KBM-7 (cell line): ENCODE data around the gene ATP13A5.

Source experiments
- DNase-seq: peaks from one replicate; pipeline ENCODE4 v3.0.0-alpha.2; 2015
- in situ Hi-C: fragments of 300-500 bp; cut with MboI; formaldehyde crosslinking; loops from 2 replicates; pipeline ENCODE4 v1.14.3; 2020; ENCODE audit warnings: low sequenced_read_pairs, low pct_unique_long_range_greater_than_20kb, mixed read lengths

ATP13A5 gene, protein sequence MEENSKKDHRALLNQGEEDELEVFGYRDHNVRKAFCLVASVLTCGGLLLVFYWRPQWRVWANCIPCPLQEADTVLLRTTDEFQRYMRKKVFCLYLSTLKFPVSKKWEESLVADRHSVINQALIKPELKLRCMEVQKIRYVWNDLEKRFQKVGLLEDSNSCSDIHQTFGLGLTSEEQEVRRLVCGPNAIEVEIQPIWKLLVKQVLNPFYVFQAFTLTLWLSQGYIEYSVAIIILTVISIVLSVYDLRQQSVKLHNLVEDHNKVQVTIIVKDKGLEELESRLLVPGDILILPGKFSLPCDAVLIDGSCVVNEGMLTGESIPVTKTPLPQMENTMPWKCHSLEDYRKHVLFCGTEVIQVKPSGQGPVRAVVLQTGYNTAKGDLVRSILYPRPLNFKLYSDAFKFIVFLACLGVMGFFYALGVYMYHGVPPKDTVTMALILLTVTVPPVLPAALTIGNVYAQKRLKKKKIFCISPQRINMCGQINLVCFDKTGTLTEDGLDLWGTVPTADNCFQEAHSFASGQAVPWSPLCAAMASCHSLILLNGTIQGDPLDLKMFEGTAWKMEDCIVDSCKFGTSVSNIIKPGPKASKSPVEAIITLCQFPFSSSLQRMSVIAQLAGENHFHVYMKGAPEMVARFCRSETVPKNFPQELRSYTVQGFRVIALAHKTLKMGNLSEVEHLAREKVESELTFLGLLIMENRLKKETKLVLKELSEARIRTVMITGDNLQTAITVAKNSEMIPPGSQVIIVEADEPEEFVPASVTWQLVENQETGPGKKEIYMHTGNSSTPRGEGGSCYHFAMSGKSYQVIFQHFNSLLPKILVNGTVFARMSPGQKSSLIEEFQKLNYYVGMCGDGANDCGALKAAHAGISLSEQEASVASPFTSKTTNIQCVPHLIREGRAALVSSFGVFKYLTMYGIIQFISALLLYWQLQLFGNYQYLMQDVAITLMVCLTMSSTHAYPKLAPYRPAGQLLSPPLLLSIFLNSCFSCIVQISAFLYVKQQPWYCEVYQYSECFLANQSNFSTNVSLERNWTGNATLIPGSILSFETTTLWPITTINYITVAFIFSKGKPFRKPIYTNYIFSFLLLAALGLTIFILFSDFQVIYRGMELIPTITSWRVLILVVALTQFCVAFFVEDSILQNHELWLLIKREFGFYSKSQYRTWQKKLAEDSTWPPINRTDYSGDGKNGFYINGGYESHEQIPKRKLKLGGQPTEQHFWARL

DNA sequence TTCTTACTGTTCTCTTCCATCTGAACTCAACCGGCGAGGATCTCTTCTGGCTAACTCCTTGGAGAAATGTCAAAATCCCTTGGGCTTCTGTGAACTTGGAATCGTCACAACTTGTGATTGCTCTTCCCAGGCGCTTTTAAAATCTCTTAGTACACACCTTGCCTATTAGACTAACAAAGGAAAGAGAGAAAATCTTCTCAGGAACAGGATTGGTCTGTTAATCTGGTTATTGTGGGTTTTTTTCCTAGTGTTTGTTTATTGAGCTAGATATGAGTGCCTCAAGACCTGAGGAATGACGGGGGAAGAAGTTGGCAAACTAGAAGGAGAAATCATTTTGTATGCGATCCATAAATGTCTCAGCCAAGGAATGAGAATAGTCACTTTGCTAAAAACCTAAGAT is at the start of gene ATP13A5:
ATP13A5 (minus strand) TSS at position 48 of the 400 bp plus-strand sequence; CDS start at position 20, 28 bp downstream.
- in situ Hi-C loops: no loop called here

DNA sequence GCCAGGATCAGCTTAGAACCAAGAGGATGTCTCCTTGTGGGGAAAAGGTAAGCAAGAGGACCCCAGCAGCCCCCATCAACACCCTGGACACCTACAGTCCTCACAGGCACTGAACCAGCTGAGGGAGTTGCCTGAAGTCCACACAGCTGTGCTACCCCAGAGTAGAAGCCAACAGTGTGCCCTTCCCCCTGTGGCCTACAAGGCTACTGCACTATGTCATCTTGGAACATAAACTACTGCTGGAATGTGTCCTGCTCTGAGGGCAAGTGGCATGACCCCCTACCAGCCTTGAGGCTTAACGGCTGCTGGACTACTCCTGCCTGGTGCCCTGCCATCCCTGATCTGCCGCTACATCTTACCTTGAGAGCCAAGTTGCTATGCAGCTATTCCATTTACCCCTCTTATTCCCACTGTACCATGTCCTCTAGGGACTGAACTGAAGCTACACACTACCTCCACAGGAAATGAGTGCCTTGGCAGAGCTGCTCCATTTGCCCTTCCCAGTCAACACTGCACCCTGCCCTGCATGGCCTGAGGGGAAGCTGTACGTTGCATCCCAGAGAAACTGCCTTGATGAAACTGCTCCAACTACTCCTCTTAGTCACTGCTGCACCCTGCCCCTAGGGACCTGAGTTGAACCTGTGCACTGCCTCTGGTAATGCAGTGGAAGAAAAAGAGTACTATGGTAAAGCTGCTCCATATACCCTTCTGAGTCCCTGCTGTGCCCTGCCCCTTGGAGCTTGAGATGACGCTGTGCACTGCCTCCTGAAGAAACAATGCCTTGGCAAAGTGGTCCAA is 40.2 kb upstream of the ATP13A5 start:
- DNase-seq: no peak
- in situ Hi-C loops: no loop called here

More for the DNA sequence above, at the start of gene ATP13A5:
- DNase-seq: no peak

DNA sequence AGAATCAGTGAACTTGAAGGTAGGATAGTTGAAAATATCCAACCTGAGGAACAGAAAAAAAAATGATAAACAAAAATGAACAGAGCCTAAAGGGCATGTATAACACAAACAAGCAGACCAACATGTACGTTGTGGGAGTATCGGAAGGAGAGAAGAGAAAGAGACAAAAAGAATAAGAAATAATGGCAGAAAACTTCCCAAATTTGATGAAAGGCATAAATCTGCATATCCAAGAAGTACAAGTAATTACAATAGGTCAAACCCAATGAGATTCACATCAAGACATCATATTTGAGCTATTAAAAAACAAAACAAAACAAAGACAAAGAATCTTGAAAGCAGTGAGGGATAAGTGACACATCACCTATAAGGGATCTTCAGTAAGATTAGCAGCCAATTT is 38.1 kb upstream of the ATP13A5 start:
- in situ Hi-C loops: no loop called here

DNA sequence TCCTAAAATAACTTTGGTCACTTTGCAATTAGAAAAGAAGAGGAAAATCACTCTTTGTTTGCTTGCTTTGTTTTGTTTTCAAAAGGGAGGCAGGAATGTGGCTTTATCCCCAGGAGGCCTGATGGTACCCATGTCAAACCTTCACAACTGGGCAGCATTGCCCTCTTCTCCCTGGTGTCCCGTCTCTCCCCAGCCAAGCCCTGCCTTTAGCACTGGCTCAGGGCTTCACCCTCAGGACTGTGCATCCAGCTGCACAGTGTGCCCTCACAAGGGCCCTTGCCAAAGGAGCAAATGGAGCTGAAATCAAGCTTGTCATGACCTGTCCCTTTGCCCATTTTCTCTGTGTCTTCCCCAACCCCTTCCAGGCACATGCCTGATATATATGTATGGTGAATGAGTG is 29.1 kb upstream of the ATP13A5 start:
- in situ Hi-C loops: no loop called here
- DNase-seq: no peak

More for the DNA sequence above, 38.1 kb upstream of the ATP13A5 start:
- DNase-seq: no peak

DNA sequence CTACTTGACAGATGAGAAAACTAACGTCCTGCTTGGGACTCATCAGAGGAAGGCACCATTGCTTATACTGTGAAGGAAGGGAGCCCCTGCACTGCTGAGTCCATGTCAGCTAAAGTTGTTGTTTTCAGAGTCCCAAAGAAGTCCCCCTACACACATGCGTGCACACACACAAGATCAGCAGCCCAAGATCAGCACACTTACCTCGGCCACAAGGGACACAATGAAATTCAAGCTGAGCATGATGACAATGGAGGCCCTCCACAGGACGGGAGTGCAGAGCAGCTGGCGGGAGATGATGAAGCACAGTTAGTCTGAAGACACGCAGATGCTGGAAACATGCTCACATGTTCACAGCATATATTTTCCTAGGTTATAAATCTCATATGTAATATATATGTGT is 28.6 kb upstream of the ATP13A5 start:
- in situ Hi-C loops: no loop called here
- no peak for DNase-seq

DNA sequence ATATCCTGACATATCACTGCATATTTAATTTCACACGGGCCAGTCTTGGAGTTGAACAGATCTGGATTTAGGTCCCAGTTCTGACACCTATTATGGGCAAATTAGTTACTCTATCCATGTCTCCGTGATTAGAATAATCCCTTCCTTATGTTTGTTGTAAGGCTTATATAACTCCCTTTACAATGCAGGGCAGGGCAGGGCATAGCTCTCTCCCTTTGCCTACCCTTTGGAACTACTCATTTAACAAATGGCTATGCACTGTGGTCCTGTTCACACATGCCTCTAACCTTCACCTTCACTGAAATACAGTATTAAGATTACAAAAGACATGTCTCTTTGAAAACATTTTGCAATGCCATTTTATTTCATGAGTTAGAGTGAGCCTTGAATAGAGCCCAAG is 24.8 kb upstream of the ATP13A5 start:
- in situ Hi-C loops: no loop called here

DNA sequence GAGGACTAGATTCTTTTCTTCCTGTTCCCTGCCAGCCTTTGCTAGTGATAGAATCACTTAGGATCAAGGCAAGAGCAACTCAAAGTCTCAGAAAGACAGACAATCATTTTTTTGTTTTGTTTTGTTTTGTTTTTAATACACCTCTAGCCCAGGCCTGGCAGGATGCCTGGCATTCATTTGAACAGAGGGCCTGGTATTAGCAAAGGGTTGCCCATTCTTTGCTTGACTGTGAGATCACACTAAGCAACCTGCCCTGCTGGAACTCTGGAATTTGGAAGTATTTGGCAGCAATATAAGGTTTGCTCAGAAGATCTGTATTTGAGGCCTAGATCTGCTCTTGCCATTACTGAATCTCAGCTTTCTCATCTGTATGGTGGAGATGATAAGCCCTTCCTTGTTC is 21.8 kb upstream of the ATP13A5 start:
- DNase-seq: no peak
- in situ Hi-C loops: no loop called here

More for the DNA sequence above, 24.8 kb upstream of the ATP13A5 start:
- DNase-seq: no peak

DNA sequence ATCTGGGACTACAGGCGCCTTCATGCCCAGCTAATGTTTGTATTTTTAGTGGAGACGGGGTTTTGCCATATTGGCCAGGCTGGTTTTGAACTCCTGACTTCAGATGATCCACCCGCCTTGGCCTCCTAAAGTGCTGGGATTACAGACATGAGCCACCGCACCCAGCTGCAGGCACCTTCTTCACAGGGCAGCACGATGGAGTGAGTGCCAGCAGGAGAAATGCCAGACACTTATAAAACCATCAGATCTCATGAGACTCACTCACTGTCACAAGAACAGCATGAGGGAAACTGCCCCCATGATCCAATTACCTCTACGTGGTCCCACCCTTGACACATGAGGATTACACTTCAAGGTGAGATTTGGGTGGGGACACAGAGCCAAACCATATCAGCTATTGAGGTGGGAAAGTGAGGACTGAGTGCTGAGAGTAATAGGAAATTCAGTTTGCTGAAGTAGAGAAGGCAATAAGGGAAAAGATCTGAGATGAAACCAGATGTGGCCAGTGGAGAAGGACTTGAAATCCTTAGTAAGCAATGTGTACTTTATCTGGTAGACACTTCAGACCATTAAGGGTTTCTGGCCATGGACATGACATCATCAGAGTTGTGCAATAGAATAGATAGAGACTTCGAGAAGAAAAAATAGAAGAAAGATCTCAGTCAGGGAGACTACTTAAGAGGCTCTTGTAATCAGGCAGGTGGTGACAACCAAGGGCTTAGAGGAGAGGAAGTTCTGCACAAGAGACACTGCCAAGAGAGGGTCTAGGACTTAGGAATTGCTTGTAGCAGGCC is 18.1 kb upstream of the ATP13A5 start:
- in situ Hi-C loops: no loop called here
- no peak for DNase-seq

DNA sequence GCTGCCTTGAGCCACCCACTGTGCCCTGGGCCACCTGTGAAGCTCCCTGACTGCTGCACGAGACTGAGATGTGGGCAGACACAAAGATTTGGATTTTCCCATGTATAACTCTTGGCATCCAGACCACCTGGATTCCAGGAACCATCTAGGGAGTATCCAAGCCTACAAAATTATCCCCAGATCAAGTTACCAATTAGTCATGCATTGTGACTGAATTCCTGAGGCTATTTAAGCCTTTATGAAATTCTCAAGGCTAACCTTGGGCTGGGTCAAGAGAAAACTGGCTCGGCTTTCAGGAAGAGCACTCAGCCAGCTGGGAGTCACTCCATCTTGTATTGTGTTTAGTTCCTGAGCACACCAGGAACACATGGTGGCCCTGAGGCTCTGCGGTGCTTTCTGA is 13.3 kb upstream of the ATP13A5 start:
- no peak for DNase-seq
- in situ Hi-C loops: no loop called here

DNA sequence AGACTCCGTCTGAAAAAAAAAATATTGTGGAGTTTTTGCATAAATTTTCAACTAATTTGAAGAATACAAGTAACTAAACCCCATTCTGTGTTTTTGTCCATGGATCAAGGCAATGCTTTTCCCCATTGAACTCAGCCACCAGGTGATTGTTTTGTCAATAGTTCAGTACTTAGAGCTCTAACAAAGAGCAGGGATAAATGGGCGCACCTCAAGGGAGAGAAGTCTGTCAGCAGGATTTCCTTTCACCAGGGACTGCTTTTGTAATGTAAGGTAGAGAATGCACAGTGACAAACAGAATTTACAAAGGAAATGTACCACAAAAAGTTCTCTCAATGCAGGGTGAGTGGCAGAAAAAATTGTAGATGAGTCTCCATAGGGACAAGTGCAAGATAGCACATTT is 10.8 kb upstream of the ATP13A5 start:
- in situ Hi-C loops: no loop called here
- no peak for DNase-seq

DNA sequence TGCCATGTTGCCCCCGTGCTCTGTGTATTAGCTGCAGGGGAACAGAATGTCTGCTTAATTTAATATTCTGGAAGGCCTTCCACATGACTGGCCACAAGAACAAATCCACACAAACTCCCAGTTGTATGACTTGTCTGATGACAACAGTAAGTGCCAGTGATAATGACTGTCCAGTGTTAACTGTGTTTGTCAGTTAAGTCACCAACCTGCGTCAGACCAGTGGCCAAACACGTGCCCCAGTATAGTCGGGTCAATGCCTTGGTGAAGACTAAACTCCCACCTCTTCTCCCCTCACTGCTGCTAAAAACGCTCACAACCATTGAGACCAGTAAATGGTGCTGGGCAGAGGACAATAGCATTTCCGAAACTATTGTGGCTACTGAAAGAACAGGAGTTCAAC is 9.8 kb upstream of the ATP13A5 start:
- in situ Hi-C loops: no loop called here
- no peak for DNase-seq

DNA sequence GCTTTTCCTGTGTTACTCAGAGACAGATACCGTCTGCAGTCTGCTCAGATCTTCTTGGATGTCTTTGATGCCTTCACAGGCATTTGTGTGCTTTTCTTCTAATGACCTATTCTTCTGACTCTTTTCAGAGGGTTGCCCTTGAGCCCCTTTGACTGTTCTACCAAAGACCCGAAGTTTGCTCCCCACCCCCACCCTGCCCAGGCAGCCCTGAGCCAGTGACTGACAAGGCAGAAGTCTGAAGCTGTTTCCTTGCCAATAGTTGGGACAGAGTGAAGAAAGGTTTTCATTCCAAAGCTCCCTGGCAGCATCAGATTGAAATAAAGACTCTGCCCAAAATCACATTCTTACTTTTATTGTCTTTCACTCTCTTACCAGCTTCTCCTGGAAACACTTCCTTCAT is 9.0 kb upstream of the ATP13A5 start:
- DNase-seq: no peak
- in situ Hi-C loops: no loop called here

DNA sequence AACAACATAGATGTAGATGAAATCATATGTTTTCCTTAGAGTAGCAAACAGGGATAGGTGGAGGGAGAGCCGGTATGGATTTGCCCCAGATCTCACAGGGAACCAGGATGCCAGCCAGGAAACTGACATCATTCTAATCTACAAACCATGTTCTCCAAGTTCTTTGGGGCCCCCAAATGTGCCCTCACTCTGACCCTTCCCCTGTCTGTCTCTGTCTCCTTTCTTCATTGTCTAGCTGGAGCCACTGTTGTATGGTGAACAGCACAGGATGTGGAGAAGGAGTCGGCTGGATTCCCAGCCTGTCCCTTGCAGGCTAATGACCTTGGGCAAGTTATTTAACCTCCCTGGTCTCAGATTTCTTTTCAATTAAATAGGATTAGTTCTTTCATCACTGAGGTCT is 962 bp downstream of the ATP13A5 start:
- in situ Hi-C loops: no loop called here
- DNase-seq: no peak

DNA sequence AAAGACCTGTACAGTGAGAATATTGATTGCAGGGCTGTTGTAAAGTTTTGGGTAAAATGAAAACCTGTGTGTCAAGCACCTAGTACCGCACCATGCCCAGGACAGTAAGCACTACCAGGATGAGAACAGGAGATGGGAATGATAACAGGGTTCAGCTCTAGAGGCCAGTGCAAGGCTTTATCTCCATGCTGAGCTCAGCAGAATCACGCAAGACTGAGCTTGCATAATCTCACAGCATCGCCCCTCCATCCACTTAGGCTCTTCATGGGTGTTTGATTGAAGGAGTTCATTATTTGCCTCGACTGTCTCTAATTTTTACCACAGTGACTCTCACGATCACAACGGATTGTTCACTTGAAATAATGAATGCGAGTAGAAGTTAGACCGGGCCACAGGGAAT is 2.9 kb downstream of the ATP13A5 start:
- in situ Hi-C loops: no loop called here
- DNase-seq: no peak

DNA sequence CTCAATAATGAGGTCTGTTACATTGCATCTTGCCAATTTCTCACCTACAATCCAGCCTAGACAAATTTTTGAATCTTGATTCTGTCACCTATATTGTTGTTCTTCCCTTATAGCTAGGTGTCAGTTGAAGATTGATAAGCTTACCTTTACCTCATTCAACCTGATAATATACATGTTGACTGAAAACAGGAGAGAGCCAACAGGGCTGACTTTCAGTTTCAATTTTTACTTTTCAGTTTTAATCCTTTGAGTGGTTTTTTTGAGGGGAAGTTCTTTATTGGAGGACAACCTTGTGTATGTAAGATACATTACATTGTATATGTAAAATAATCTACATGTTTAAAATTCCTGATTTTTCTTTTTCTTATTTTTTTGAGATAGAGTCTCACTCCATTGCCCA is 5.8 kb downstream of the ATP13A5 start:
- no peak for DNase-seq
- in situ Hi-C loops: no loop called here

DNA sequence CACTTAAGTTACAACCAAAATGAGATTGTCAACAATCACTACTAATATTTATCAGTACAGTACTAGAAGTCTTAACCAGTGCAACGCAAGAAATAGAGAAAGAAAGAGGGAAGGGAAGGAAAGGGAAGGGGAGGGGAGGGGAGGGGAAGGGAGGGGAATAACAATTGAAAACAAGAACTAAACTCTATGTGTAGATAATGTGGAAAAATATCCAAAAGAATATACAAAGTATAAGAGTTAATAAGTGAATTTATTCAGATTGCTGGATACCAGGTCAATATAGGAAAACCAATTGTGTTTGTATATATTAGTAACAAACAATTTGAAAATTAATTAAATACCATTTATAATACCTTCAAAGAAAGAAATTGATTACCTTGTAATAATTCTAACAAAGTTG is 10.7 kb downstream of the ATP13A5 start:
- in situ Hi-C loops: no loop called here
- DNase-seq: no peak

DNA sequence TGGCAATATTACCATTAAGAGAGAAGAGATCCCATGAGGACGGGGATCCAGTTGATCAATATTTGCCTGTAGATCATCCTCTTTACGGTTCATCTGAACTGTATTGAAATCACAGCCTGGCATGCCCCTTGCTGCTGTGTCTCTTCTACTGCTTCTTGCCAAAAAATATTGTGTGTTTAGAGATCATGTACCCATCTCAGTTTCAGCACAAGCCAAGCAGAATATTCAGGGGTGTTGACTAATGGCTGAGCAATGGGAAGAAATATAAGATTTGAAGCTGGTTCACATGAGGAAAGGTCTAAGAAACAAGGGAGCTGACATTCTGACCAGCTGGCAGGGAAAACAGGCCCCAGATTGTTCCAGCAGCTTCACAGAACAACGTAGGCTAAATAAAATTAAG is 21.3 kb downstream of the ATP13A5 start:
- no peak for DNase-seq
- in situ Hi-C loops: no loop called here

DNA sequence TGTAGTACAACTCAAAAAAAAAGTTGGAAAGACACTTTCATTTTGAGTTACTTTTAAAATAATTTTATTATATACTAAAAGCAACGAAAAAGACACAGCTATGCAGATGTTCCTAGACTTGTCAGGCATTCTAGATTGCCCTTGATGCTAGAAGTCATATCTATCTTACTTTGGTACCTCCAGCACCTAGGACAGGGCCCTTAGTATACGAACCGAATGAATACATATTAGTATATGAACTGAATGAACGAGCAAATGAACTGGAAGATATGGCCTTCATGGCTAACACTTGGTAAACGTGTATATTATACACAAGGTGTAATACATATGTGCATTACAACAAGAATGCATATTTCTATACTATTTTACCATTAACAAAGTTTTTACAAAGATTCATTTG is 24.1 kb downstream of the ATP13A5 start:
- DNase-seq: no peak
- in situ Hi-C loops: no loop called here
